ENCODE results near the gene TLCD5.

TLCD5 gene

DNA sequence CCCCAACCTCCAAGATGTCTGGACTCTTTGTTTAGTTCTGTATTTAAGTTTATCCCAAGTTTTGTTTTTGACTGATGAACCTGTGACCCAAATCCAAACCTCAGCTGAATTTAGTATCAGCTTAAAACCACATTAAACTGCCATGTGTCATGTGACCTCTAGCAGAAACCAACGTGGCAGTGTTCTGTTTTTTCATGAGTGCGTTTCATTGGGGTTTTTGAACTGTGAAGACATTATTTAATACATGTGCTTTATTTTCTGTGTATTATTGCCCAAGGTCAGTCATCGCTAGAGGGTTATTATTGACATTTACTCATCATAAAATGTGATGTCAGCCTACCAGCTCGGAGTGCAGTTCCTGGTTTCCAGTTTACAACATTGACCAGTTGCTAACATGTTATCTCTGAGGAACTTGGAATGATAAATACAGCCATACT, 1.8 kb downstream of the TLCD5 start:
- no peak overlapping the region for H3K18ac ChIP-seq (ENCODE audit: low read length)
- DNase-seq = peak; percentile 62 to 88

DNA sequence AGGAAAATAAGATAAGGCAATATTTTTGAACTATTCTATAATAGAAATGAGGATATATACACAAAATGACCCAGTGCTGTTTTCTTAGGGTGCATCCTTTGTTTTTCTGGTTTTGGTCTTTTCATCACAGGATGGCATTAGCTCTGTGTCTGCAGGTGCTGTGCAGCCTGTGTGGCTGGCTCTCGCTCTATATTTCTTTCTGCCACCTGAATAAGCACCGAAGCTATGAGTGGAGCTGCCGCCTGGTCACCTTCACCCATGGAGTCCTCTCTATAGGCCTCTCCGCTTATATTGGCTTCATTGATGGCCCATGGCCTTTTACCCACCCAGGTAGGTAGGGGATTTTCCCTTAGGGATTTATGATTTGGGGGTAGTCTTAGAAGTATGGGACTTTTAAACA, 2.2 kb downstream of the TLCD5 start:
- Histone ChIP-seq H3K27ac (ENCODE audit: low read depth, low read length) (no peak overlapping the region), H3K18ac (ENCODE audit: low read length) (no peak overlapping the region), H3K36me3 (ENCODE audit: control insufficient read depth in 1 of 2, insufficient read depth in 2 of 2, low read length in 2 of 2) (peaks cover 6 to 9% of the 10 kb centered on the region in 2 experiments), H4K12ac (ENCODE audit: low read depth, low read length) (no peak overlapping the region), H2AFZ (ENCODE audit: insufficient read depth, low read length, poor library complexity) (no peak overlapping the region), H2AK5ac (ENCODE audit: low read length) (no peak overlapping the region), H3K14ac (ENCODE audit: low read length) (no peak overlapping the region), H3K4me3 (ENCODE audit: low read depth, low read length) (no peak overlapping the region), H3K23ac (ENCODE audit: low read length) (no peak overlapping the region), H3K79me2 (ENCODE audit: control insufficient read depth, insufficient read depth, low read length, poor library complexity) (peaks cover 4% of the 10 kb centered on the region), H3K4ac (ENCODE audit: low read depth, low read length) (no peak overlapping the region), H3K9me3 (ENCODE audit: insufficient read depth, low read depth, low read length) (no peaks in the 10 kb centered on the region), H2BK120ac (ENCODE audit: insufficient read depth, low read length, poor library complexity) (no peak overlapping the region), H3K4me1 (ENCODE audit: control insufficient read depth in 1 of 2, insufficient read depth in 2 of 2, low read length in 2 of 2) (peaks cover 0 to 5% of the 10 kb centered on the region in 2 experiments), H4K8ac (ENCODE audit: low read depth, low read length) (no peak overlapping the region), H3K4me2 (ENCODE audit: low read length) (no peak overlapping the region), H3K27me3 (ENCODE audit: insufficient read depth, low read length) (no peaks in the 10 kb centered on the region), H2BK5ac (ENCODE audit: low read depth, low read length, poor library complexity) (no peak overlapping the region), H4K91ac (ENCODE audit: low read depth, low read length) (no peak overlapping the region), H2BK12ac (ENCODE audit: low read length) (no peak overlapping the region), H3K79me1 (ENCODE audit: low read length) (peaks cover 4% of the 10 kb centered on the region), H3K9ac (ENCODE audit: low read length) (no peak overlapping the region)
- no CpG with 5 or more reads among the region's 4 CpGs for WGBS (ENCODE audit: extremely low coverage, insufficient coverage, insufficient read length)
- DNase-seq = no peak

More for the DNA sequence above, 1.8 kb downstream of the TLCD5 start:
- Histone ChIP-seq H3K27ac (ENCODE audit: low read depth, low read length) (no peak overlapping the region), H2AFZ (ENCODE audit: insufficient read depth, low read length, poor library complexity) (no peak overlapping the region), H3K4me2 (ENCODE audit: low read length) (no peak overlapping the region), H3K14ac (ENCODE audit: low read length) (no peak overlapping the region), H3K79me2 (ENCODE audit: control insufficient read depth, insufficient read depth, low read length, poor library complexity) (peaks cover 4% of the 10 kb centered on the region), H4K91ac (ENCODE audit: low read depth, low read length) (no peak overlapping the region), H4K8ac (ENCODE audit: low read depth, low read length) (no peak overlapping the region), H2AK5ac (ENCODE audit: low read length) (no peak overlapping the region), H2BK12ac (ENCODE audit: low read length) (no peak overlapping the region), H3K36me3 (ENCODE audit: control insufficient read depth in 1 of 2, insufficient read depth in 2 of 2, low read length in 2 of 2) (peaks cover 6 to 9% of the 10 kb centered on the region in 2 experiments), H3K79me1 (ENCODE audit: low read length) (peaks cover 4% of the 10 kb centered on the region), H3K27me3 (ENCODE audit: insufficient read depth, low read length) (no peaks in the 10 kb centered on the region), H3K9ac (ENCODE audit: low read length) (no peak overlapping the region), H3K9me3 (ENCODE audit: insufficient read depth, low read depth, low read length) (no peaks in the 10 kb centered on the region), H4K12ac (ENCODE audit: low read depth, low read length) (no peak overlapping the region), H2BK5ac (ENCODE audit: low read depth, low read length, poor library complexity) (no peak overlapping the region), H3K23ac (ENCODE audit: low read length) (no peak overlapping the region), H3K4me1 (ENCODE audit: control insufficient read depth in 1 of 2, insufficient read depth in 2 of 2, low read length in 2 of 2) (peaks cover 0 to 5% of the 10 kb centered on the region in 2 experiments), H2BK120ac (ENCODE audit: insufficient read depth, low read length, poor library complexity) (no peak overlapping the region), H3K4ac (ENCODE audit: low read depth, low read length) (no peak overlapping the region), H3K4me3 (ENCODE audit: low read depth, low read length) (no peak overlapping the region)
- no CpG with 5 or more reads among the region's 4 CpGs for WGBS (ENCODE audit: extremely low coverage, insufficient coverage, insufficient read length)

- Histone ChIP-seq H3K9ac (ENCODE audit: low read length) (peak overlapping the region; percentile 22), H3K4ac (ENCODE audit: low read depth, low read length) (no peak overlapping the region), H2BK5ac (ENCODE audit: low read depth, low read length, poor library complexity) (no peak overlapping the region), H3K9me3 (ENCODE audit: insufficient read depth, low read depth, low read length) (no peaks in the 10 kb centered on the region), H3K27ac (ENCODE audit: low read depth, low read length) (no peak overlapping the region), H3K23ac (ENCODE audit: low read length) (no peak overlapping the region), H3K14ac (ENCODE audit: low read length) (no peak overlapping the region), H4K91ac (ENCODE audit: low read depth, low read length) (no peak overlapping the region), H3K79me2 (ENCODE audit: control insufficient read depth, insufficient read depth, low read length, poor library complexity) (peaks cover 4% of the 10 kb centered on the region), H3K4me1 (ENCODE audit: control insufficient read depth in 1 of 2, insufficient read depth in 2 of 2, low read length in 2 of 2) (peaks cover 0 to 5% of the 10 kb centered on the region in 2 experiments), H3K27me3 (ENCODE audit: insufficient read depth, low read length) (no peaks in the 10 kb centered on the region), H2AK5ac (ENCODE audit: low read length) (no peak overlapping the region), H2BK120ac (ENCODE audit: insufficient read depth, low read length, poor library complexity) (no peak overlapping the region), H2BK12ac (ENCODE audit: low read length) (no peak overlapping the region), H3K4me3 (ENCODE audit: low read depth, low read length) (no peak overlapping the region), H3K4me2 (ENCODE audit: low read length) (no peak overlapping the region), H2AFZ (ENCODE audit: insufficient read depth, low read length, poor library complexity) (no peak overlapping the region), H3K36me3 (ENCODE audit: control insufficient read depth in 1 of 2, insufficient read depth in 2 of 2, low read length in 2 of 2) (peaks cover 6 to 9% of the 10 kb centered on the region in 2 experiments), H3K18ac (ENCODE audit: low read length) (no peak overlapping the region), H4K8ac (ENCODE audit: low read depth, low read length) (no peak overlapping the region), H3K79me1 (ENCODE audit: low read length) (peaks cover 4% of the 10 kb centered on the region), H4K12ac (ENCODE audit: low read depth, low read length) (no peak overlapping the region)
- 100% methylated on average over 2 of the region's 3 CpGs for WGBS (ENCODE audit: extremely low coverage, insufficient coverage, insufficient read length)
- no peak for DNase-seq
Observed at GRCh38 chr11:120329556-120329955, 4.5 kb downstream of the TLCD5 start.

GRCh38 chr11:120330045-120330444, 4.9 kb downstream of the TLCD5 start:
- H3K4me3 ChIP-seq (ENCODE audit: low read depth, low read length) = no peak overlapping the region
- peaks cover 4% of the 10 kb centered on the region for H3K79me1 ChIP-seq (ENCODE audit: low read length)
- H4K91ac ChIP-seq (ENCODE audit: low read depth, low read length) = no peak overlapping the region
- DNase-seq = no peak
- H4K8ac ChIP-seq (ENCODE audit: low read depth, low read length) = no peak overlapping the region
- peaks cover 6 to 9% of the 10 kb centered on the region in 2 experiments for H3K36me3 ChIP-seq (ENCODE audit: control insufficient read depth in 1 of 2, insufficient read depth in 2 of 2, low read length in 2 of 2)
- no CpG with 5 or more reads among the region's 6 CpGs for WGBS (ENCODE audit: extremely low coverage, insufficient coverage, insufficient read length)
- peaks cover 4% of the 10 kb centered on the region for H3K79me2 ChIP-seq (ENCODE audit: control insufficient read depth, insufficient read depth, low read length, poor library complexity)
- H3K9me3 ChIP-seq (ENCODE audit: insufficient read depth, low read depth, low read length) = no peaks in the 10 kb centered on the region
- no peak overlapping the region for H2AK5ac ChIP-seq (ENCODE audit: low read length)
- no peak overlapping the region for H3K4ac ChIP-seq (ENCODE audit: low read depth, low read length)
- H3K27ac ChIP-seq (ENCODE audit: low read depth, low read length) = no peak overlapping the region
- peak overlapping the region; percentile 22 for H3K9ac ChIP-seq (ENCODE audit: low read length)
- H2BK12ac ChIP-seq (ENCODE audit: low read length) = no peak overlapping the region
- no peak overlapping the region for H4K12ac ChIP-seq (ENCODE audit: low read depth, low read length)
- no peak overlapping the region for H3K23ac ChIP-seq (ENCODE audit: low read length)
- no peak overlapping the region for H2AFZ ChIP-seq (ENCODE audit: insufficient read depth, low read length, poor library complexity)
- no peak overlapping the region for H3K18ac ChIP-seq (ENCODE audit: low read length)
- no peak overlapping the region for H3K14ac ChIP-seq (ENCODE audit: low read length)
- no peak overlapping the region for H3K4me2 ChIP-seq (ENCODE audit: low read length)
- H2BK5ac ChIP-seq (ENCODE audit: low read depth, low read length, poor library complexity) = no peak overlapping the region
- no peaks in the 10 kb centered on the region for H3K27me3 ChIP-seq (ENCODE audit: insufficient read depth, low read length)
- H2BK120ac ChIP-seq (ENCODE audit: insufficient read depth, low read length, poor library complexity) = no peak overlapping the region
- H3K4me1 ChIP-seq (ENCODE audit: control insufficient read depth in 1 of 2, insufficient read depth in 2 of 2, low read length in 2 of 2) = peaks cover 0 to 3% of the 10 kb centered on the region in 2 experiments

All from trophoblast cell (in vitro differentiated cells and primary cell).